DMS 273 treated with DMSO at 0.1 percent for 48 hours (cell line): Measurements from ENCODE around the gene MEF2B.

Experiments used
- DNase-seq: peaks from one replicate; lab custom pipeline; 2025; lab: John Stamatoyannopoulos, UW

The MEF2B gene

DNA sequence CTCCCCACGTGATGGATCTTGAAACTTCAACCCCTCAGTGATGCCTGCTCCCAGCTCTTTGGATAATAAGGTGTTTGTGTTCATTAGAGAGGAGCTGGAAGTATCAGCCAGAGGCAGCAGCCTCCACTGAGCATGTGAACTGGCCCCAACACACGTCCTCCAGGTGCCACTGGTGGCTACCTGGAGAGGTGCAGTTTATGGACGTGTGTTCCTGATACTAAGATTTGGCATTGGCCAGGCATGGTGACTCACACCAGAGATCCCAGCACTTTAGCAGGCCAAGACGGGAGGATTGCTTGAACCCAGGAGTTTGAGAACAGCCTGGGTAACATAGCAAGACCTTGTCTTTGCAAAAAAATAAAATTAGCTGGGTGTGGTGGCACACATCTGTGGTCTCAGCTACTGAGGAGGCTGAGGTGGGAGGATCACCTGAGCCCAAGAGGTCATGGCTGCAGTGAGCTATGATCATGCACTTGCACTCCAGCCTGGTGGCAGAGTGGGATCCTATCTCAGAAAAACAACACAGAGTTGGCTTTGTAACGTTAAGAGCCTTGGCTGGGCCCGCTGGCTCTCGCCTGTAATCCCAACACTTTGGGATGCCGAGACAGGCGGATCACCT, 71.9 kb downstream of the MEF2B start:
- DNase-seq: no peak

- no peak for DNase-seq
These were observed 73.1 kb downstream of the MEF2B start for GRCh38 chr19:19096641-19097627.

- no peak for DNase-seq
These were observed 74.4 kb downstream of the MEF2B start for GRCh38 chr19:19095691-19096090.
